Mesendoderm (in vitro differentiated cells): ENCODE data around the gene DGAT2.
A peak's percentile ranks its signal among the peaks of the same experiment; 100 is the strongest.

Source experiments
- DNase-seq: peaks from one replicate; pipeline ENCODE4 v3.0.0; 2013
- H2AK5ac ChIP-seq: 2 replicates; pipeline ENCODE4 v1.6.1; 2013; ENCODE audit warnings: low read length, inconsistent platforms
- H2BK120ac ChIP-seq: 2 replicates; pipeline ENCODE4 v1.6.1; 2013; ENCODE audit warnings: low read depth, mild to moderate bottlenecking, low read length, moderate library complexity, mixed read lengths
- H2BK15ac ChIP-seq: replicated peaks from 2 replicates; pipeline ENCODE4 v1.6.1; 2013; ENCODE audit warnings: low read depth, mild to moderate bottlenecking, moderate library complexity
- H2BK5ac ChIP-seq: 2 replicates; pipeline ENCODE4 v1.6.1; 2013; ENCODE audit warnings: low read length, inconsistent platforms
- H3K18ac ChIP-seq: 2 replicates; pipeline ENCODE4 v1.6.1; 2013; ENCODE audit warnings: mild to moderate bottlenecking, low read length, mixed read lengths
- H3K23ac ChIP-seq: one replicate; pipeline ENCODE4 v1.6.1; 2013; ENCODE audit warnings: low read length
- H3K27ac ChIP-seq: 2 replicates; pipeline ENCODE4 v1.5.1; 2013; ENCODE audit warnings: low read depth, mild to moderate bottlenecking, inconsistent platforms, low read length, moderate library complexity
- H3K27me3 ChIP-seq: 2 replicates; pipeline ENCODE4 v1.6.1; 2013; ENCODE audit warnings: low read length, control low read depth, mild to moderate bottlenecking, inconsistent platforms; ENCODE audit not compliant: insufficient read depth, poor library complexity
- H3K36me3 ChIP-seq: 2 replicates; pipeline ENCODE4 v1.6.1; 2013; ENCODE audit warnings: low read length, inconsistent platforms; ENCODE audit not compliant: control insufficient read depth, insufficient read depth
- H3K4ac ChIP-seq: one replicate; pipeline ENCODE4 v1.6.1; 2013; ENCODE audit warnings: low read depth, mild to moderate bottlenecking, low read length, moderate library complexity
- H3K4me1 ChIP-seq: 2 replicates; pipeline ENCODE4 v1.6.1; 2013; ENCODE audit warnings: low read depth, low read length, inconsistent platforms; ENCODE audit not compliant: control insufficient read depth
- H3K4me2 ChIP-seq: 2 replicates; pipeline ENCODE4 v1.6.1; 2013; ENCODE audit warnings: low read length
- H3K4me3 ChIP-seq: 2 replicates; pipeline ENCODE4 v1.5.1; 2013; ENCODE audit warnings: mild to moderate bottlenecking, low read length
- H3K56ac ChIP-seq: one replicate; pipeline ENCODE4 v1.6.1; 2013; ENCODE audit warnings: low read length
- H3K79me1 ChIP-seq: 2 replicates; pipeline ENCODE4 v1.6.1; 2013; ENCODE audit warnings: low read length, inconsistent platforms
- H3K79me2 ChIP-seq: 2 replicates; pipeline ENCODE4 v1.6.1; 2013; ENCODE audit warnings: mild to moderate bottlenecking, low read length; ENCODE audit not compliant: control insufficient read depth, insufficient read depth
- H3K9ac ChIP-seq: 2 replicates; pipeline ENCODE4 v1.6.1; 2013; ENCODE audit warnings: low read length, inconsistent platforms
- H4K5ac ChIP-seq: one replicate; pipeline ENCODE4 v1.6.1; 2013; ENCODE audit warnings: low read length
- H4K8ac ChIP-seq: one replicate; pipeline ENCODE4 v1.6.1; 2013; ENCODE audit warnings: low read depth, mild to moderate bottlenecking, control low read depth, low read length, moderate library complexity
- WGBS: extraction: QIAGEN DNeasy Blood & Tissue Kit; methylation state at CpG from one replicate; pipeline ENCODE4 v1.1.7; 2013; ENCODE audit warnings: low lambda C conversion rate, missing lambda C conversion rate; ENCODE audit not compliant: insufficient coverage; ENCODE audit errors: extremely low coverage; 5-methylcytosine and 5-hydroxymethylcytosine counted together

The DGAT2 gene

DNA sequence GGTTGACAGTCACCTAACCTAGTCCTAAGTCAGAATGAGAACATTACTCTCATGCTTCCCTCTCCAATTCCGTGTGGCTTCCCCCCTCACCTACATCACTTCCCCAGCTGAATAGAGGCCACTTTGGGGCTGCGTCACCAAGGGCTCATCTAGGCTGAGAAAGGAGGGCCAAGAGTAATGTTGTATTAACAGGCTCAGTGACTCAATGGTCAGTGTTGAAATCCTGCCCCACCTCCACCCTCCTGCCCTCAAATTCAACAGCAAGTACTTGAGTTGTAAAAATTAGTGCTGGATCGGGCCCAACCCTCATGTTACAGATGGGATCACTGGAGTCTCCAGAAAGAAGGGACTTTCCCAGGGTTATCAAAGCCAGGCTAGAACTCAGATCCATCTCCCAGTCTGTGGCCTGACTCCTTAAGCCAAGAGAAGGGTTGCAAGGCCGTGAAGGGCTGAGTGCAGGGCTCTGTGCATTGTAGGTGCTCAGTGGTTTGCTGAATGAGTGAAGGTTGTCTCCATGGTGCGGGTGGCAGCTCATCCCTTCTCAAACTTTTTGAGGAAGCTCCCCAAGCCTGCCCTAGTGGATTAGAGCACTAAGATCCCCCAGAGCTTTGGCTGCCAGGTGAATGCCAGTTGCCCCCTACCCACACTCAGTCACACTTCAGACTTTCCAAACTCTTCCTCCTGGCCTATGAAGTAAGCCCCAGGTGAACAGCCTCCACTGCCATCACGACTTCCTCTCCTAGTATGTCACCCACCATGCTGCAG lies 3.2 kb downstream of the DGAT2 start:
- H4K8ac ChIP-seq: no peak overlapping the region
- no peaks in the 10 kb centered on the region for H3K36me3 ChIP-seq
- H3K18ac ChIP-seq: no peak overlapping the region
- no peak overlapping the region for H3K23ac ChIP-seq
- no peak for DNase-seq
- no CpG with 5 or more reads among the region's 6 CpGs for WGBS
- H3K9ac ChIP-seq: no peak overlapping the region
- H2BK15ac ChIP-seq: no peak overlapping the region
- no peak overlapping the region for H2BK120ac ChIP-seq
- H2BK5ac ChIP-seq: no peak overlapping the region
- H4K5ac ChIP-seq: no peak overlapping the region
- no peak overlapping the region for H3K4me2 ChIP-seq
- no peaks in the 10 kb centered on the region for H3K79me1 ChIP-seq
- no peak overlapping the region for H2AK5ac ChIP-seq
- H3K27me3 ChIP-seq: no peaks in the 10 kb centered on the region
- peaks cover 10% of the 10 kb centered on the region for H3K4me1 ChIP-seq
- H3K4me3 ChIP-seq: no peak overlapping the region
- no peak overlapping the region for H3K56ac ChIP-seq
- H3K79me2 ChIP-seq: no peaks in the 10 kb centered on the region
- no peak overlapping the region for H3K4ac ChIP-seq
- no peak overlapping the region for H3K27ac ChIP-seq

DNA sequence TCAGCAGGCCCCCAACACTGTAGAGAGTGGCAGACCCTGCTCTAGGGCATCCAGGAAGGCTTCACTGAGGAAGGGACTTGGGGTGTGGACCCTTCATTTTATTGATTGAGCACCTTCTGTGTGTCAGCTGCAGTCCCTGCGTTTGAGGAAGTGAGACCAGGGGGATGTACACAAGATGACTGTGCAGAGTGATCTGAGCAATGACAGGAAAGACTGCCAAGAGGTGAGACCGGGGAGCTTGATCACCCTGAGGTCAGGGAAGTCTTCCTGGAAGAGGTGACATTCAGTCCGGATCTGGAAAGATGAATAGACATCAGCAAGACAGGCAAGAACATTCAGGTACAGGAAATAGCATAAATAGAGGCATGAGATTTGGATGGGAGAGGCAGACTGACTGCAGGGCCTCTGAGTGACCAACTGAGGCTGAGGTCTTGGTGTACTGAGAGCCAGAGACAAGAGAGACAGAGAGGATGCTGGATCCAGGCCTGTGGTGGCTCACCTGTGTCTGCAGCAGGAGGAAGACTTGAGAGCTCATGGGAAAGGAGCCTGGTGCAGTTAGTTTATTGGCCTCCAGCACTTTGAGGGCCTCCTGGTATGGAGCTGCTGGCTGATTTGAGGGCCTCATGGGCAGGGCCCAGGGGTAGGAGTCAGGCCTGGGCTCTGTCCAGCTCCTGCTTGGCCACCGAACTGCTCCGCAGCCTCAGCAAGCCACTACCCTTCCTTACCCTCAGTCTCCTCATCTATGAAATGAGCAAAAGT lies 5.2 kb downstream of the DGAT2 start:
- WGBS: no CpG with 5 or more reads among the region's 5 CpGs

GRCh38 chr11:75775056-75775455 lies 6.5 kb downstream of the DGAT2 start:
- no peaks in the 10 kb centered on the region for H3K27me3 ChIP-seq
- H4K8ac ChIP-seq: no peak overlapping the region
- no peaks in the 10 kb centered on the region for H3K79me2 ChIP-seq
- H3K9ac ChIP-seq: no peak overlapping the region
- no peak overlapping the region for H3K4me2 ChIP-seq
- DNase-seq: no peak
- H3K18ac ChIP-seq: no peak overlapping the region
- H3K36me3 ChIP-seq: no peaks in the 10 kb centered on the region
- H3K56ac ChIP-seq: no peak overlapping the region
- H3K27ac ChIP-seq: no peak overlapping the region
- WGBS: no CpG with 5 or more reads among the region's 3 CpGs
- H2AK5ac ChIP-seq: no peak overlapping the region
- H3K4ac ChIP-seq: no peak overlapping the region
- H3K4me1 ChIP-seq: no peaks in the 10 kb centered on the region
- no peak overlapping the region for H2BK15ac ChIP-seq
- no peaks in the 10 kb centered on the region for H3K79me1 ChIP-seq
- no peak overlapping the region for H3K4me3 ChIP-seq
- no peak overlapping the region for H2BK5ac ChIP-seq
- no peak overlapping the region for H2BK120ac ChIP-seq
- no peak overlapping the region for H4K5ac ChIP-seq
- H3K23ac ChIP-seq: no peak overlapping the region

More for the DNA sequence above, 5.2 kb downstream of the DGAT2 start:
- Histone ChIP-seq H4K8ac (no peak overlapping the region), H4K5ac (no peak overlapping the region), H2AK5ac (no peak overlapping the region), H3K27me3 (no peaks in the 10 kb centered on the region), H2BK15ac (no peak overlapping the region), H2BK120ac (no peak overlapping the region), H3K27ac (no peak overlapping the region), H3K56ac (no peak overlapping the region), H3K4me2 (no peak overlapping the region), H3K36me3 (no peaks in the 10 kb centered on the region), H3K4me1 (peaks cover 5% of the 10 kb centered on the region), H3K79me1 (no peaks in the 10 kb centered on the region), H3K23ac (no peak overlapping the region), H3K4ac (no peak overlapping the region), H2BK5ac (no peak overlapping the region), H3K18ac (no peak overlapping the region), H3K4me3 (no peak overlapping the region), H3K79me2 (no peaks in the 10 kb centered on the region), H3K9ac (no peak overlapping the region)
- no peak for DNase-seq

GRCh38 chr11:75776546-75776945 lies 8.0 kb downstream of the DGAT2 start:
- no peak for DNase-seq
- Histone ChIP-seq H3K79me2 (no peaks in the 10 kb centered on the region), H4K8ac (no peak overlapping the region), H3K9ac (no peak overlapping the region), H3K79me1 (no peaks in the 10 kb centered on the region), H3K27me3 (no peaks in the 10 kb centered on the region), H3K36me3 (no peaks in the 10 kb centered on the region), H3K27ac (no peak overlapping the region), H2BK5ac (no peak overlapping the region), H3K56ac (no peak overlapping the region), H3K4me2 (no peak overlapping the region), H3K4me3 (no peak overlapping the region), H2BK120ac (no peak overlapping the region), H3K4ac (no peak overlapping the region), H4K5ac (no peak overlapping the region), H3K23ac (no peak overlapping the region), H3K18ac (no peak overlapping the region), H2BK15ac (no peak overlapping the region), H3K4me1 (no peaks in the 10 kb centered on the region), H2AK5ac (peak overlapping the region; percentile 82)
- no CpG with 5 or more reads among the region's 4 CpGs for WGBS

- no peak overlapping the region for H2BK120ac ChIP-seq
- WGBS: no CpG with 5 or more reads among the region's 13 CpGs
- H4K5ac ChIP-seq: no peak overlapping the region
- H2BK5ac ChIP-seq: no peak overlapping the region
- H3K79me1 ChIP-seq: no peaks in the 10 kb centered on the region
- H3K27me3 ChIP-seq: no peaks in the 10 kb centered on the region
- no peak overlapping the region for H3K4me2 ChIP-seq
- H3K56ac ChIP-seq: no peak overlapping the region
- H2BK15ac ChIP-seq: no peak overlapping the region
- H3K27ac ChIP-seq: no peak overlapping the region
- no peak overlapping the region for H3K9ac ChIP-seq
- H3K4ac ChIP-seq: no peak overlapping the region
- no peak overlapping the region for H2AK5ac ChIP-seq
- no peaks in the 10 kb centered on the region for H3K4me1 ChIP-seq
- H3K79me2 ChIP-seq: no peaks in the 10 kb centered on the region
- no peak for DNase-seq
- H3K23ac ChIP-seq: no peak overlapping the region
- H3K4me3 ChIP-seq: no peak overlapping the region
- no peaks in the 10 kb centered on the region for H3K36me3 ChIP-seq
- H4K8ac ChIP-seq: no peak overlapping the region
- H3K18ac ChIP-seq: no peak overlapping the region
Observed at GRCh38 chr11:75777461-75778110, 9.0 kb downstream of the DGAT2 start.
